Measurements from ENCODE around the gene SLC13A5.
"Not testable (repeated sequence)": the region's sequence is repeated elsewhere in the genome, so short reads cannot be mapped to it uniquely, and the experiment has no call there.

SLC13A5 gene

DNA sequence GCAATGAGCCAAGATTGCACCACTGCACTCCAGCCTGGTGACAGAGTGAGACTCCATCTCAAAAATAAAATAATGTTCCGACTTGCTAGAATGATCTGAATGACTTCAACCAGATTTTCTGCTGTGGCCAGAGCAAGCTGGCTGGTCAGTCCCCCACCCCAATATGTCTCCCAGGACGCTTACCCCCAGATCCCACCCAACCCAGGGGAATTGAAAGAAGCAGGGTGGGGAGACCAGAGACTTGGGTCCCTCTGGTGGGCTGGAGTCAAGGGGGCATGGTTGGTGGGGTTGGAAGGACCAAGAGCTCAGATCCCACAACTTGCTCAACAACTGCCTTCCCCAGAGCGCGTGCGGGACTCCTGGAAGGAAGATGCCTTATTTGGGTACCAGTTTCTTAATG is 54.8 kb downstream of the SLC13A5 start:
- DNase-seq: not testable (repeated sequence)

DNA sequence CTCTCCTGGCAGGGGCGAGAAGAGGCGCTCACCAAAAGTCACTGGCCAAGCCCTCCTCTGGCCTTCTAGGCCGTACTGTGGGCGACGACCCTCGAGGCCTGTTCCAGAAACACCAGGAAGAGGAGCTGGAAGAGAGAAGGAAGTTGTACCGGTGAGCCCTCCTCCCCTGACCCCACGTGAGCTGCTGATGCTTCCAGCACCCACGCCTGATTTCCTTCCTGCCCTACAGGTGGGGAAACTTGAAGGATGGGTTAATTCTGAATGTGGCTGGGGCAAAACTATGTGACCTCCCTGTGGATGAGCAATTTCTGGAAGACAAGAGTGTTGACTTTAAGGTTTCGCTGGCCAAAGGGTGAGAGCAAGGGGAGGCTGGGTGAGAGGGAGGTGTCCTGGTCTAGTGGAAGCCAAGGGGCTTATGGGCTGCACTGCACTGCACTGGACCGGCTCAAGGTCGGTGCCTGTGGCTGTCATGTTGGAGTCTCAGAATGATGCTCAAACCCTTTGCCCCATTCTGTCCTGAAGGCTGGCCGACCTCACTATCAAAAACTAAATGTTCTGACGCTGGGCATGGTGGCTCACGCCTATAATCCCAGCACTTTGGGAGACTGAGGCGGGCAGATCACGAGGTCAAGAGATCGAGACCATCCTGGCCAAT is 55.4 kb downstream of the SLC13A5 start:
- no peak for DNase-seq

DNA sequence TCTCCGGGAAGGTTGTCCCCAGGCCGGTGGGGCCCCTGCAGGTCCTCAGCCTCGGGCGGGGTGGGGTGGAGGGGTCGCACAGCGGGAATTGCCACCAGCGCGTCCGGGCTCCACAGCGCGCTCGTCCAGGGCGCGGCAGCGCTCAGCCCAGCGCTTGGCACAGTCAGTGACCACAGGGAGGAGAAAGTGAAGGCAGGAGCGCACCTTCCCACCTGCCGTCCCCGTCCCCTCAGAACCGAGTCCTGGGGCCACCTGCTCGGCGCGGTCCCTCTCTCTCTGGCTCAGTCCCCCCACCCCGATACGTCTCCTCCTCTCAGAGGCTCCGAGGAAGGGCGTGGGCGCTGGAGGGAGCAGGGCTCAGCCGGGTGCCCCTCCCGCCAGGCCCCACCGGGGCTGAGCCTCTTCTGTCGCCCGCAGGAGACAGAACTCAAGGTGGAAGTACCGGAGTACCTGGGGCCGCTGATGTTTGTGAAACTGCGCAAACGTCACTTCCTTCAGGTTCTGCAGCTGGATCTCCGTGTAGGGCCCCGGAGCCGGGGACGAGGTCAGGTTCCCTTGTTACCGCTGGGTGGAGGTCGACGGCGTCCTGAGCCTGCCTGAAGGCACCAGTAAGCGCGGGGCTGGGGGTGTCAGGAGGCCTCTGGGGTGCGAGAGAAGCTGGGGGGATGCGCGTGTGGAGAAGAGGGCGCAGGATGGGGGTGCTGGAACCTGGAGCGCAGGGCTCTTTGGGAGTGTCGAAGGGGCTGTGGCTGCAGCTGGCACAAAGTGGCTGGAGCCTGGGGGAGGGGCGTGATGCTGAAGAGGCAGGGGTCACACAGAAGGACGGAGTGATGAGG is 56.2 kb downstream of the SLC13A5 start:
- not testable (repeated sequence) for DNase-seq

DNA sequence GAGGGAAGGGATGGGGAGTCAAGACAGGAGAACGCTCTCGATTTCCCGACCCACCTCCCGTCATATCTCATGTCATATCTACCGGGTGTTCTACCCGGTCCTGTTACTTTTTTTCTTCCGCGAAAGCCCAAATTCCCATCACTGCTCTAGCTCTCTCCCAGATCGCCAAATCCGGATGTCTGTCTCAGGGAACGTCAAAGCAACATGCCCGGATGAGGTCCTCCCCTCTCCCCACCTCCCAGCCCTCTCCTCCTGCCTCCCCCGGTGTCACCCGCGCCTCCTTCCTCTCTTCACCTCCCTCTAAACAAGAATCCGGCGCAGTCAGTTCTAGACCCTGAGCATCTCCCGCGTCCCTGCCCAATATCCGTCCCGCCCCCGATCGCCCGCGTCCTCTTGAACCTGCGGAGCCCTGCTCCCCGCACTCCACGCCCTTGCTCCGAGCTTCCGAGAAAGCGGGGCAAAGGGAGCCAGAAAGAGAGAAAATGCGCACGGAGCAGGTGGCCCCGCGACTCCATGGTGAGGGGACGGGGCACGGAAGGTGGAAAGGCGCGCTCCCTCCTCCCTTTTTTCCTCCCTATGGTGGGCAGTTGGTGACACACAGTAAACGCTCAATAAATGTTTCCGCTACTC is 57.3 kb downstream of the SLC13A5 start:
- not testable (repeated sequence) for DNase-seq

DNA sequence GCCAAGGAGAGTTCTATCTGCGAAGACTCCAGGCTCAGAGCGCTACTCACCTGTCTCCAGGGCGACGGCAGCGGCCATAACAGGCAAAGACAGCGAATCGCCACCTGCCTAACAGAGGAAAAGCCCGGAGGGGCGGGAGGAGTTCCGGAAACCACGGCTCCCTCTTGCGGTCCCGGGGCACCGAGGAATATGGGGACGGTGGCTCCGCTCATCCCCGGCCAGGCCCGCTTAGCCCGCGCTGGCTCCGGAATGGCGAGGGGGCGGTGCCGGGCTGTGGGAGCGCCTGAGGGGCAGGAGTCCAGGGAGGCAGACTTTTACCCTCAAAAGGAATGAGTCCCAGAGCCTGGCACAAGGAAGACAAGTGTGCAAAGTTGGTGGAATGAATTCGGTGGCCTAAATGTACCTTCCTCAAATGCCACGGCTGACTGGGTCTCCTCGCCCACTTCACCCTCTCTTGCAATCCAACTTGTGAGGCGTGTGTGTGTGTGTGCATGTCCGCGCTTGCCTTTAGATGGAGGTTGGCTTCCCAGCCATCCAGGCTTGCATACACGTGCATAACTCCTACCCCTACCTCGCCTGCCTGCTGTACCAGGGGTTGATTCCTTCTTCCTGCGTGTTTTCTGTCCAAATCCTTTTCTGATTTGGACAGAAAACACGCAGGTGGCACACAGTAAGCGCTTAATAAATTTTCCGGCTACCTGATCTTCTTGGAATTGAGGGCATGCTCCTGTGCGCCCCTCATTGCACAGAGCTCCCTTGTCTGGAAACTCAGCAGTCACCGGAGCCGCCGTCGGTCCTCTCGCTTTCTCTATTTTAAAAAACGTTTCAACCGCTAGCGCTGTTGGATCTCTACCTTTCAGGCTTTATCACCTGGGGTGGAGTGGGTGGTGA is 58.1 kb downstream of the SLC13A5 start:
- no peak for DNase-seq

DNA sequence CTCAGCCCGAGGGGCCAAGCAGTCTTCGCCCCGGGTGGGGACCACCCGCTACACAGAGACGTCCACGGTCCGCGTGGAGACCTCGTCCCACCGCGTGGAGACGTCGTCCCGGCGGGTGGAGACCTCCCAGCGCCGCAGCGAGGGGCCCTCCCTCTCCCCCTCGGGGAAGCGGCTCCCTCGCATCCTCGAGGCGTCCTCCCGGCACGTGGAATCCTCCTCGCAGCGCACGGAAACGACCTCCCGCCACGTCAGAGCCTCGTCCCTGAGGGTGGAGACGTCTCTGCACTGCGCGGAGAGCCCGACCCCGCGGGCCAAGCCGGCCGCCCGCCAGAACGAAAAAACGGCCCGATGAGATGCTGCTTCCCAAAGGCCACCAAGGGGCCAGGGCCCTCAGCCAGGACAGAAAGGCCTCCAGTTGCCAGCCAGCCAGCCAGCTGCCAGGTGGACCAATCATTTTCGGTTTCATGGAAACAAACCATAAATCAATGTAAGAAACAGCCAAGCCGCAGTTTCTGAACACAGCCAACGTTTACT is 61.2 kb downstream of the SLC13A5 start:
- DNase-seq: peak; percentile 29

DNA sequence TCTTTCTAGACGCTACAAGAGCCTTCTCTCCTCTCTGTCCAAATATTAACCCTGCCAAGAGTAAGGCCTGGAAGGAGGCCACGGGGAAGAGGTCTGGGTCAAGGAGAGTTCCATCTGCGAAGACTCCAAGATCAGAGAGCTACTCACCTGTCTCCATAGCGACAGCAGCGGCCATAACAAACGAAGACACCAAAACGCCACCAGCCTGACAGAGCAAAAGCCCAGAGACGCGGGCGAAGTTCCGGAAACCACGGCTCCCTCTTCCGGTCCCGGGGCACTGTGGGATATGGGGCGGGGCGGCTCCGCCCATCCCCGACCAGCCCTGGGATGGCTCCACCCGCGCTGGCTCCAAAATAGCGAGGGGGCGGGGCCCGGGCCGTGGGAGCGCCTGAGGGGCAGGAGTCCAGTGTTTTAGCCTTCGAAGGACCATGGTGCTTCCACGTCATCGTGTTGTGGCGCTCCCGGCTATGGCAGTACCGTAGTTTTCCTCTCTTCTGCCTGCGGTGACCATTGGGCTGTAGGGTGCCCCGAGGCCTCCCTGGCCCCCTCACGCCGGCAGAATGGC is 61.7 kb downstream of the SLC13A5 start, which contains the start of the genes C17orf100 and MED31:
Gene C17orf100 (plus strand): TSS at position 409 of the 565 bp plus-strand sequence. CDS start 152 bp downstream, at position 561.
Gene MED31 (minus strand): TSS at position 252 of the 565 bp plus-strand sequence. CDS start 77 bp downstream, at position 175.
- peak; percentile 94 for DNase-seq

DNA sequence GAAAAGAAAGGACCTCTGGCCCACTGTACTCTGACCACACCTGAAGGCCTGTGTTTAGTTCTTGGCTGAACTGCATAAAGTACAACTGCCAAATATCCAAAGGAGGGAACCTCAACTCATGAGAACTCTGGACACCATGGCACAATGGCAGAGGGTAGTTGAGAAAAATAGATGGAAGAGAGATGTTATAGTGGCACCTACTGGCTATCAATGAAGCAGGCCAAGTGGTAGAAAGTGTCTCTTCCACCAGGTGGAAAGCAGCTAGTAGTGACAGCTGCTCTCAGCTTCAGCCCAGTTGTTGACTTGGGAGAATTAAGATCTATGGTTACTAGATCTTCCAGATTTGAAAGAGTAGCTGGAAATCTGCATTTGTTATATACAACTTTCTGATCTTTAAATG is 65.0 kb downstream of the SLC13A5 start:
- DNase-seq: peak; percentile 20

DNA sequence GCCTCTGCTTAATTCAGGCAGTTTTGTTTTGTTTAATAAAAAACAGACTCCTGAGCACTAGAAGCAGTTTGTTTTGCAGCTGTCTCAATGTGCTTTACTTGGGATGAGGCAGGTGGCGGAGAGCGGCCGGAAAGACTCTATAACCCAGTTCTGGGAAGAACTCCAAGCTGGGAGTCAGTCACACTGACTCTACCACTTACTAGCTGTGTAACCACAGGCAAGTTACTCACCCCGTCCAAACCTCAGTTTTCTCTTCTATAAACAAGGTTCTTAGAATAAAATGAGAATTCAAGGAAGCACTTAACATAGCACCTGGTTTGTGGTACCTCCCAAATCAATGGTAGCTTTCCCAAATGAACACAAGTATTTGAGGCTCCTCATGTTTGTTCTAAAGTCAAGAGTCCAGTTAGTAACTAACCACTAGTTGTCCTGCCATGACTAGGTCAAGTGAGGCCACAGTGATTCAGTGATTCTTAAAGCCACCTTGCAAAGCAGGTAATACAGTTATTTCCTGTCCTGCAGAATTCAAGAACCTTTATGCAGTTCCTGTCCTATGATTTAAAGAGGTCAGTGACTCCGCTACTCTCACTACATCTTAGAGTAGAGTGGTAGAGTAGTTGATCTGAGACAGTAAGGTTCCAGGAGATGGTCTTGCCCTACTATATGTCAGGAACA is 69.6 kb downstream of the SLC13A5 start:
- DNase-seq: no peak

DNA sequence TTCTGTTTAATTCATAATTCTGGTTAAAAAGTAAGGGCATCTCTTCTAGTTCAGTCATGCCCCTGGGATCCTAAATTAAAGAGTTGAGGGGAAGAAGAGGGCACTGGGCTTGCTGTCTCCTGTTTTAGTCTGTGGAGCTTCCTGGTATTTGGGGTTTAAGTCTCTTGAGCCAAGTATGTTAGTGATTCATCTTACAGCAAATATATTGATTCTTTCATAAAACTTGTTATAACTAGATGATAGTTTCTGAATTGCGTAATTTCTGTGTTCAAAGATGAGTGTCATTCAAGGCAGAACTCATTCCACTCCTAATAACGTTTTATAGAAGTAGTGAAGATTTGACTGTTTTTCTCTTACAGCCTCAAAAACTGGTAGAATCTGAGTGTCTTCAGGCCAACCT is 70.6 kb downstream of the SLC13A5 start:
- DNase-seq: peak; percentile 2

DNA sequence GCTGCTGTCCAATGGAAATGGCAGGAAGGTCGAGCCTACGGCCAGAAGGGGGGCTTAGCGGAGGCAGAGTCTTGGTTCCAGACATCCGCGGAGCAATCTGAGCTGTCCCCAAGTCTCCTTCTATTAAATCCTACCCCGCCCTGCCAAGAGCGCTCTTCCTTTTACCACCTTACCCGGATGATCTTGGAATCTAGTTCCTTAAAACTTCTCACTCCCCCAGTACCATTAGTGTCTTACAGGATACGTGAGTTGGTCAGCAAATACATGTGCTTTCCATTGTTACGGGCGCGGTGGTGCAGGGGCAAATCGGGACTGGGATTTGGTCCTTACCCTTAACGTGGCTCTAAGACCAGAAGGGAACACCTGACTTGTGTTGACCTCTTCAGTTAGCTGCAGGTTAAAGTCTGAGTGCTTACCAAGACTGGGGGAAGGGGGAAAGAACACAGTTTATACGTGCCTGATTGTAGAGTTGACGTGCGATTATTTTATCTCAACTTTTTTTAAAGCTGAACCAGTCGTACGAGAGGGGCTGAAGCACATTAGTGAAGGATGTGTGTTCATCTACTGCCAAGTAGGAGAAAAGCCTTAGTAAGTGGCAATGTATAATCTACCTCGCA is 71.8 kb downstream of the SLC13A5 start:
- DNase-seq: no peak

DNA sequence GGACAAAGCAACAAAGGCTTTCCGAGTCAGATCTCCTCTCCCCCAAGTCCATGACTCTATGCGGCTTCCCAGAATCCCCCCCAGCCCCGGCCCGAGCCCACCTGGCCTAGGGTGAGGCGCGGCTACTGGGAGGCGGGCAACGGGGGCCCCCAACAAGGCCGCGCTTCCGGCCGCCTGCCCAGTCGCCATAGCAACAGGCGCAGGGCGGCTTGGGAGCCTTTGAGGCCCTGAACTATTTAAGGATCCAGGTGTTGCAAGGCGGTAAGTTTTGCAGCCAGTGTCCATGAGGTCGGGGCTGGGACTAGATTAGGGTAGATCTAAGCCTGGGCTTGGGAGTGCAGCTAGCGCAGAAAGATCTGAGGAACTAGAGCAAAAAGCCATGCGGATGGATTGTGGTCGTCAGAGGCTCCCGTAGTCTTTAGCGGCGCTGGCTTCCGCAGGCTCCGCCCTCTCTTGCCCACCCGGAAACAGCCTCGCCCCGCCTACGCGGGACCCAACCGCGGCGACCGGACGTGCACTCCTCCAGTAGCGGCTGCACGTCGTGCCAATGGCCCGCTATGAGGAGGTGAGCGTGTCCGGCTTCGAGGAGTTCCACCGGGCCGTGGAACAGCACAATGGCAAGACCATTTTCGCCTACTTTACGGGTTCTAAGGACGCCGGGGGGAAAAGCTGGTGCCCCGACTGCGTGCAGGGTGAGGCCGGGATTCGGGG is 72.5 kb downstream of the SLC13A5 start, which contains the start of the genes KIAA0753 and TXNDC17:
Gene KIAA0753 (minus strand): TSS at position 176 of the 711 bp plus-strand sequence. CDS start 5,608 bp downstream, outside the sequence.
Gene TXNDC17 (plus strand): TSS at position 525 of the 711 bp plus-strand sequence. CDS start 23 bp downstream, at position 548.
- DNase-seq: peak; percentile 90

DNA sequence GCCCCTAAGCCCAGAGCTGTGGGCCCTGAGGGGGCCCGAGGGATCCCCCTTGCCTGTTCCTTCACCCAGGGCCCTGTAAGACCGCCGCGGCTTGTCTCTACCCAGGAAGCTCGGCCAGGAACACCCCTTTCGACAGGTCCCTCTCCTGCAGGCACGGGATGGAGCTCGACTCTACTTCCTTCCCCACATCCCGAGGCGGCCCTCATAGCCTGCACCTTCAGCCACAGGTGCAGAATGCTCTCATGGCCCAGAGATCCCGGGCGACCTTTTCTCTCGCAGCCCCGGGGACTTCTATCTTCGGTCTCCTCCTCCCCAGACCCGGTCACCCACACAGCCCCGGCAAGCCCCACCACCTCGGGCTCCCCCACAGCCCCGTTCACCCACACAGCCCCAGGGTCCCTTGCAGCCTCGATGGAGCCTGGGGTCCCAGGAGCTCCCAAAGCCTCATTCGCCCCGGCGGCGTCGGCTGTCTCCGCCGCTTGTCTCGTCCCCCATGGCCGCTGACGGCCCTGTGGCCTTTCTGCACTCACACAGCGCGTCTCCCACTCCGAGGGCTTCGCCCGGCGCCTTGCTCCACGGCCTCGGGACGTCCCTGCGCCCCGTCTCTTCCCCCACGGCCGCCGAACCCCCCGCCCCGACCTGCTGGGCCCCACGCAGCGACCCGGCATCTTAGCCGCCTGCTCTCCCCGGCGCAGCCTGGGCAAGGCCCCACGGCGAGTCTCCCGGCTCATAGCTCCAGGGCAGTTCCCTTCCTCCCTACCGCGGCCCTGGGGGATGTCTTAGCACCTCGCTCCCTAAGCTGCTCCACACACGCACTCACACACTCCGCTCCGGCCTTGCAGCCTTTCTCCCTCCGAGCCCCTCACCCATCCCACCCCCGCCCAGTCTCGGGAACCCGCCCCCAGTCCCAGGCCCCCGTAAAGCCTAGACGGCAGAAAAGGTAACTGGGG is 73.3 kb downstream of the SLC13A5 start:
- no peak for DNase-seq

DNA sequence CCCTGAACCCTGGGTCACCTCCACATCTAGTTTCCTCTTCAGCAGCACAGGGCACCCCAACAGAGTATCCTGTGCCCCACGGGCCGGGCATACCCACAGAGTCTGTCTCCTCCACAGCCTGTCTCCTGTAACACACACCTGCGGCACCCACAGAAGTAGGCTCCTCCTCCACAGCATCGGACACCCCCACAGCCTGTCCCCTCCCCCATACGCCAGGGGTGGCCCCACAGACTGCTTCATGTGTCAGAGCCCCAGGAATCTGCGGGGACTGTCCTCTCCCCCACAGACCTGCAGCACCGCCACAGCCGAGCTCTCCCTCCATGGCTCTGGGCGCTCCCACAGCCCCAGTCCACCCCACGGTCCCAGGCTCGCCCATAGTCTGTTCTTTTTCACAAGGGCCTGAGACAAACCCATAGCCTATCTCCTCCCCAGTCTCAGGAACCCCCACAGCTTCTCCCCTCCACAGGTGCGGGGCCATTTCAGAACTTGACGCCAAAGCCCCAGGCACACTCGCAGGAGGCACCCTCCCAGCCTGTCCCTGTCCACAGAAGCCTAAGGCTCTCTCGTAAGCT is 74.1 kb downstream of the SLC13A5 start:
- no peak for DNase-seq

DNA sequence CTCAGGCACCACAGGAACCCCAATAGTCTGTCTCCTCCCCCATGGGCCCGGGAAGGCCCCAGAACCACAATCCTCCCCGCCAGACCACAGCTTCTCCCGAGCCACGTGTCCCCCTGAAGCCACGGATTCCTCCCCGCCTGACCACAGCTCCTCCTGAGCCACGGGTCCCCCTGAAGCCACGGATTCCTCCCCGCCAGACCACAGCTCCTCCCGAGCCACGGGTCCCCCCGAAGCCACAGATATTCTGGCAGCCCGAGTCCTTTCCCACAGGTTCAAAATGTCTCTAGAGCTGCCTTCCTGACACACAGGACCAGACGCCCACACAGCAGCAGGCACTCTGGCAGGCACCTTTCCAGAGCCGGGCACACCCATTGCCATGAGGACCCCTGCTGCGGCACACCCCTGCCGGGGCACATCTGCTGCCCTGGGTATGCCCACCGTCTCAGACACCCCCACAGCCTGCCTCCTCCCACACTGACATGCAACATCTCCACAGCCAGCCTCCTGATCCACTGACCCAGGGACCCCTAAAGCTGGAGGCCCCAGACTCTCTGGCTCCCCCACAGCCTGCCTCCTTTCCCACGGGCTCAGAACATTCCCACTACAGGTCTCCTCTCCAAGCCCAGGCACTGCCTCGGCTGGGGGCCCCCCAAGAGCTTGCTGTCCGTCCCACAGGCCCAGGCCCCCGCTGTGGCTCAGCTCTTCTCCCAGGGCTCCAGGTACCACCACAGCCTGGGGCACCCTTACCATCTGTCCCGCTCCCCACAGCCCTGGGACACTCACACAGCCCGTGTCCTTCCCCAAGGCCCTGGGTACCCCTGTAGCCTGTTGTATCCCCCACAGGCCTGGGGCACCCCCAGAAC is 74.9 kb downstream of the SLC13A5 start:
- DNase-seq: peak; percentile 41

DNA sequence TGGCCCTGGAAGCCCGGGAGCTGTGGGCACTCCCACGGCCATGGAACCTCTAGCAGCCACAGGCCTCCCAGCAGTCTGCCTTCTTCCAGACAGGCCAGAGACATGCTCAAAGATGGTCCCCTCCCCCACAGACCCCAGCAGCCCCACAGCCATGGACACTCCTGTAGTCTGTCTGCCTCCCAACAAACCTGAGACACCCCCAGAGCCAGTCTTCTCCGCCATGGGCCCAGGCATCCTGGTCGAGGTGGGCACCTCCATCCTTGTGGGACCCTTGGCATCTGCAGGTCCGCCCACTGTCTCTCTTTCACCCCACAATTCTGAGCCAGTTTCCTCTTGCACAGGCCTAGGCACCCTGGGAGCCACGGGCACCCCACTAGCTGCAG is 75.7 kb downstream of the SLC13A5 start:
- DNase-seq: no peak

Measured in MV-4-11 (cell line).